Effector CD4-positive, alpha-beta T cell (primary cell): Measurements from ENCODE around the gene TMEM135.
"Not testable (repeated sequence)": the region's sequence is repeated elsewhere in the genome, so short reads cannot be mapped to it uniquely, and the experiment has no call there.

Source experiments
- DNase-seq: peaks from one replicate; pipeline ENCODE4 v3.0.0-alpha.2; 2020
- total RNA-seq: gene quantifications from one replicate; lab custom pipeline; 2026; lab: John Stamatoyannopoulos, UW

The TMEM135 gene
- 31.9 reads per million, percentile 58 among the genes with 10 or more reads in this experiment for total RNA-seq

DNA sequence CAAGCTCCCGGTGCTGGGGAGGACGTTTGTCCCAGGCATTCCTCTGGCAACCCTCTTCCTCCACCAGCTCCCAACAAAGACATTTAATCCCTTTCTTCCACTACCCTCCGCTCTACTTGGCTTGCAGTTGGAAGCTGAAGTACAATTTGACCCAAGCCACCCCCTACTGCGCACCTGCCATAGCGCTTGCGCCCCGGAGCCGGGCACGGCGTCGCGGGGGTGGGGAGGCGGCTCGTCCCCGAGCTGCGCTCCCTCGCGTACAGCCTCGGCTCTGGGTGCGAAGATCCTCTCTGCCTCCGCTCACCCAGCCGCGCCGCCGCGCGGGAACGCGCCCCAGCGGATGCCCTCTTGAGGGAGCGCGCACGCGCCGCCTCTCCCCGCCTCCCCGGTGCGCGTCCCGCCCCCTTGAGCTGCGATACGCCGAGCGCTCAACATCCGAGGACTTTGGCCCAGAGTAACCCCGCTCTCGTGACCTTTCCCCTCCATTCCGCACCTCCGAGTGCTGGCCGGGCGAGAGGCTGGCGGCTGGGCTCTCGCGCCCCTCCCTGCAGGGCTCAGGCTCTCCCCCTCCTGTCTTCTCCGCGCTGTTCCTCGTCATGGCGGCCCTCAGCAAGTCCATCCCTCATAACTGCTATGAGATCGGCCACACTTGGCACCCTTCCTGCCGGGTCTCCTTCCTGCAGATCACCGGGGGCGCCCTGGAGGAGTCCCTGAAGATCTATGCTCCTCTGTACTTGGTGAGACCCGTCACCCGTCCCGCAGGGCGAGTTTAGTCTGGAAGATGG, at the start of gene TMEM135:
TMEM135 (plus strand) TSS at position 485 of the 785 bp plus-strand sequence; CDS start at position 597, 112 bp downstream.
- peak; percentile 80 for DNase-seq

DNA sequence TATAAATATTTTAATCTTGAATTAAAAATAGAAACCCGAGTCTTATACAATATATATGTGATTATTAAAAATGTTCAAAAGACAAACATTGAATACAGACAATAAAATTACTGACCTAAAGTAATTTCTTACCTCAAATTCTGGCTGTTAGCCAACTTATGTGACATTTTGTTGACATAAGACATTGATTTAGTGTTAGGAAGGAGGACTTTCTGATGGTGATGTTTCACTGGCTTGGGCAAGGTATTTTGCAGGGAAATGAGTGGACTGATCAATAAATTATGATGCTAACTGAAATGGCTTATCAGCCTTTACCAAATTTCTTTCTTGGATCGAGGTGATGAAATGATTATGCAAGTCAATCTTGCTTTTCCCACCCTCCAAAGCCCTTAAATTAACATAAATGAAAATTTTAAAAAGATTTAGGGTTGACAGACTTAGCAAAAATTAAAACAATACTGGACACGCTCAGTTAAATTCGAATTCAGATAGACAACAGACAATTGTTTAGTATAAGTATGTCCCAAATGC, 49.3 kb upstream of the TMEM135 start:
- DNase-seq, result no peak

DNA sequence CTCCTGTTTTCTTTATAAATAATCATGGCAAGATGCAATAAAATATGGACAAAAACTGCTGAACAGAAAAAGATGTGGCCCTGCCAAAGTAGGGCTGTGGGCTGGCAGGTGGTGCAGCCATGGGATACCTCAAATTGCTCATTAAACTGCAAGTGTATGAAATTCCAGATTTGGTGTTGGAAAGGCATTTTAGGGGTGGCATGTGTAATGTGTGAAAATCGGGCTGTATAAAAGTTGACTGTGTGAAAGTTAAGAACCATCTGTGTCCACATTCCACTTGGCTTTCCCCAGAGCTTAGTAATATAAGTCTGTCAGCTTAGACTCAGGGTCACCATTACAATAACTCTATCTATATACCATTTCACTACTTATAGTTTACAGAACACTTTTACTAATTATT, 47.7 kb upstream of the TMEM135 start:
- DNase-seq, result no peak

DNA sequence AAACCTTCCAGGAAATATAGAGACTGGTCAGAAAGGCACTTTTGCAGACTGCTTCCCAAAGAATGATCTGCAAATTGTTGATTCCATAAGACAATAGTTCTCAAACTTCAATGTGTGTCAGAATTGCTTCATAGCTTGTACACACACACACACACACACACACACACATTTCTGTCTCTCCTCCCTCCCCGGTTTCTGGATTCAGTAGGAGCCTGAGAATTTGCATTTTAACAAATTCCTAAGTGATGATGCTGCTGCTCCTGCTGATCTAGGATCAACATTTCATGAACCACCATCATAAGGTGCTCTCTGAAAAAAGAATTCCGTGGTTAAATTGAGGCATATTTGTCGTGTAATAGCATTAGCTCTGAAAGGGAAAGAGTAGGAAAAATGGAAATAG, 47.2 kb upstream of the TMEM135 start:
- DNase-seq, result no peak

DNA sequence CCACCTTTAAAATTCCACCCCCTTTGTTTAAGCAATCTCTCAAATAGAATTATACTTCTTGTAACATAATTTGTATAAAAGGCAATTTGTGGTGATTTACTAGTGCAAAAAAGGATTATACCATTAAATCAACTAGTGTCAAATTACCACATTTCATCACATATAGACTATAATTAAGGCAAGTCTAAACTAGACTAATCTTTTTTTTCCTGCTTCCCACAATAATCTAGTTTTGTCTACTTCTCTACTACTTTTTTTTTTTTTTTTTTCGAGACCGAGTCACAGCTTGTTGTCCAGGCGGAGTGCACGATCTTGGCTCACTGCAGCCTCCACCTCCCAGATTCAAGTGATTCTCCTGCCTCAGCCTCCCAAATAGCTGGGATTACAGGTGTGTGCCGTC, 46.4 kb upstream of the TMEM135 start:
- DNase-seq, result no peak

DNA sequence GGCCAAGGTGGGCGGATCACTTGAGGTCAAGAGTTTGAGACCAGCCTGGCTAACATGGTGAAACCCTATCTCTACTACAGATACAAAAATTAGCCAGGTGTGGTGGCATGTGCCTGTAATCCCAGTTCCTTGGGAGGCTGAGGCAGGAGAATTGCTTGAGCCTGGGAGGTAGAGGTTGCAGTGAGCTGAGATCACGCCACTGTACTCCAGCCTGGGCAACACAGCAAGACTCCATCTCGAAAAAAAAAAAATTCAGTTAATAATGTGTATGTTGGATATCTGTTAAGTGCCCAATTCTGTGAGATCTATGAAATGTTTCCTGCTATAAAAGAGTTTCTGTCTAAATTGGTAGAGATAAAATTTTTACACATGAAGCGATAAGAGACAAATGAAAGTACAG, 45.4 kb upstream of the TMEM135 start:
- not testable (repeated sequence) for DNase-seq

DNA sequence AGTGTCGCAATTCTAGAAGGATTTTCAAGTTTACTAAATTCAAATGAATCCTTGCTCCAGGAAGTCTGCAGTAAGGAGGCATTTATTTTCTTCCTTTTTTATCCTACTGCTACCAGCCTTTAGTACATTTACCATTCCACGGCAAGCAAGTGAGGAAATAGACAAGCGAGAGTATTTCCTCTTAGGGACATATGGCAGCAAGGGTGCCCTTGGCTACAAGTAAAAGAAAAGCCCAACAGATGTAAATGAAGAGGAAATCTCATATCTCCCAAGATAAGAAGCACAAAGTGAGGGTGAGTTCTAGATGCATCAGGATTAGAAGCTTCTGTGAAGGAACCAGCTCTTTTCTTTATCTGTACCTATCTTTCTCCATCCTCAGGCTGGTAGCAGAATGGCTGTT, 44.7 kb upstream of the TMEM135 start:
- DNase-seq, result no peak

DNA sequence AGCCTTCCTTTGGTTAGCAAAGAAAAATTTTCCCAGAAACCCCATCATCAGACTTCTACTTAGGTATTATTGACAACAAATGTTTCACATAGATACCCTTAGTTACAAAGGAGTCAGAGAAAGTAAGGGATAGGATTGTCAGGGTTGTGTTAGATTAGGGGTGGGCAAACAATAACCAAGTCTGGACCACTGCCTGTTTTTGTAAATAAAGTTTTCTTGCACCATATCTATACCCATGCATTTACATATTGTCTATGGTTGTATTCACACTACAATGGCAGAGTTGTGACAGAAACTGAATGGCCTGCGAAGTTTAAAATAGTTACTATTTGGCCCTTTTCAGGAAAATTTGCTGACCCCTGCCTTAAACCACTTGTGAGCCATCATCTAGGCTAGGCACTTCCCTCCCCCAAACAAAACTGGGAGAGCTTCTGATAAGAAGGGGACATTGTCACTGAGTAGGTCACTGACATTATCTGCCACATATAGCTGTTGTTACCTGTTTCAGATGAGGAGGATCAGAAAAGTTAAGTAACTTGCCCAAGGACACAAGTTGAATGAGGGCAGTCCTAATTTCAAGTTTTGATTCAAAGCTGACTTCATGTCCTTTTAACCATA, 40.7 kb upstream of the TMEM135 start:
- DNase-seq, result no peak

DNA sequence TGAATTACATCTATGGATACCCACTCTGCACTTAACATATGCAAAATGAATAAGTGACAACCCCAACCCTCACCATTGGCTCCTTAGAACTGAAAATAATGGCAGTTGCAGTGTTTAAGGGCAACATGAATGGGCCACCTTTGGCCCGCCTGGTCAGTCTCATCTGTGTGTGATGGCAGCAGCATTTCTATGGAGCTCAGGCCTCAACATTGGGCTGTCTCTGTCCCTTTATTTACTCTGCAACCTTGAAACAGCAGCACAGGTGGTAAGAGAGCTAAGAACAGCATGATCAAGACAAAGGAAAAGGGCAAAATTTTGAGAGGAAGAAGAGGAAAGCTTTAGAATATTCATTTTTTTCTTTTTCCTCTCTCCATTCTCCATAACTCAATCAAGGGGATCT, 38.3 kb upstream of the TMEM135 start:
- DNase-seq, result no peak

DNA sequence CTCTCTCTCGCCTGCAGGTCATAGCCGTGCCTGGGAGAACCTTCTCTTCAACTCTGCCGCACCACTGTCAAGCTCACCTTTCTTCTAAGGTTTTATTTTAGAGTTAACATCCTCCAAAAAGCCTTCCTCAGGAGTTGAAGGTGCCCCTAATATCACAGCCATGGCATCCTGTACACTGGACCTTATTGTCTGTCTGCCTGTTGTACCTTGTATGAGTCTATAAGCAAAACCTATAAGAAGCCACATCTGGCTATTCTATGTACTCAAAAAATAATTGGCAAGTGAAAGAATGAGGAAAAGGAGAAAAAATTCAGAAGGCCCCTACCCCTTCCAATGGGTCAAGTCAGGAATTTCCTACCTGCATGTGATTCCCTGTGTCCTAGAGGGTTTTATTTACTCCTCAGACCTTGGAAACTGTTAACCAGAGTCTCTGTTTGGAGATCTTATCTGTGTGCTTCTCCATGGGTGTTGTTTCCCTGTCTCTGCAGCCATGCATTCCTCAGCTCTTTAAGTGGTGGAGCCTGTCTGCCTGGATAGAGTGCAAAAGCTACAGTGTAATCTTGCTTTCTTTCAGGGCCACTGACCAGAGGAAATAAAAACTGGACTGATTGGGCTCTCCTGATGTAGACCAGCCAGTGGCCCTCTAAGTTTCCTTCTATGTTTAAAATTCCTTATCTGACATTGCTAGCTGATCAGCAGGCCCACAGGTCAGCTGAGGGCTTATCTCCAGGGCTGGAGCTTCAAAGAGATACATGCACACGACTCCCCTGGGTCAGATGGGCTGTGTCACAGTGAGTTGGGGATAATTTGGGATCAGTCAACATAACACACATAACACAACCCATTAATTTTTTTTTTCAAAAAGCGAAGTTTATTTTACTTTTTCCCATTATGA, 37.6 kb upstream of the TMEM135 start:
- no peak for DNase-seq

DNA sequence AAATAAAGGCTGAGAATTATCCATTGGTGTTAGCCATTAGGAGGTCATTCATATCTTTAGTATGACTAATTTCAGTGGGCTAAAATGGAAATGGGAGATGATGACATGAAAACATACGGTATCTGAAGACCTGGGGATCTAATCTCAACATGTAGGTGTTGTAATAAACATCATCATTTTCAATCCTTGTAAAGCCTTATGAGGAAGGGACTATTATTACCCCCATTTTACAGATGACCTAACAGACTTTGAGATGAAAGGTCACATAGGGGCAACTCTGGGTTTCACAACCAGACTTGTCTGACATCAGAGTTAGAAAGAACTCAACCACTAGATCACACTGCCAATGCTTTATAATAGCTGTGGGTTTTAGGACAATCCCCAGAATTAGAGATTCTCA, 34.8 kb upstream of the TMEM135 start:
- DNase-seq, result no peak

DNA sequence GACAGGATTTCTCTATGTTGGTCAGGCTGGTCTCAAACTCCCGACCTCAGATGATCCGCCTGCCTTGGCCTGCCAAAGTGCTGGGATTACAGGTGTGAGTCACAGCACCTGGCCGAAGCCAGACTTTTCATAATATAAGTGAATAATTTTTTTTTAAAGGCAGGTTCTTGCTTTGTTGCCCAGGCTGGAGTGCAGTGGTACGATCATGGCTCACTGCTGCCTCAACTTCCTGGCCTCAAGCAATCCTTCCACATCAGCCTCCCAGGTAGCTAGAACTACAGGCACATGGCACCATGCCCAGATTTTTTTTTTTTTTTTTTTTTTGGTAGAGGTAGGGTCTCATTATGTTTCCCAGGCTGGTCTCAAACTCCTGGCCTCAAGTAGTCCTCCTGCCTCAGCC, 33.5 kb upstream of the TMEM135 start:
- DNase-seq, result not testable (repeated sequence)

DNA sequence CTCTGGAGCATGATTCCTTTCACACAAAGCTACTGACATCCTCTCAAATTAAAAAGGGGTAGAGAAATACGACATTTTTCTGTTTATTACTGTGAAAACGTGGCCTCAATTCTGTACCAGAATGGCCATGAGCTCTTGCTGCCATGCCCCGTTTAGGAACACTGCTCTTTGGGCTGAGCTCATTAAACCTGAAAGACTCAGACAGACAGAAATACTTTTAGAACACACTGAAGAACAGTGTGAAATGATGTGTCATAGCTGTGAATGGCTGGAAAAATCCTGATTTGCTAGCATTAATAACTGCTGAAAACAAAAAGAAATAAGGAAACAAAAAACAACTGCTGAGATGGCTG, 32.2 kb upstream of the TMEM135 start:
- DNase-seq, result no peak

DNA sequence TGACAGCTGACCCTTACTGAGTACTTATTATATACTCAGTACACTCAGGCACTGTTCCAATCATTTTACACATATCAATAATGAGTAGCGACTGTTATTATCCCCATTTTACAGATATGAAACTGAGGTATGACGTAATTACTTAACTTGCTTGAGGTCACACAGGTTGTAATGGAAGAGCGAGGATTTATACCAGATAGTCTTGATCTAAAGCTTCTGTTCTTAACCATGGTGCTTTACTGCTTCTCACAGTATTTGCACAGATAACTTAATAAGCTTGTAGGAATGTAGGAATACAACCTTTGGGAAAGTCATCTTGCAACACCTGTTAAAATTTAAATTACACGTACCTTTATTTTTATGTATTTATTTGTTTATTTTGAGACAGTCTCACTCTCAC, 31.7 kb upstream of the TMEM135 start:
- DNase-seq, result no peak

DNA sequence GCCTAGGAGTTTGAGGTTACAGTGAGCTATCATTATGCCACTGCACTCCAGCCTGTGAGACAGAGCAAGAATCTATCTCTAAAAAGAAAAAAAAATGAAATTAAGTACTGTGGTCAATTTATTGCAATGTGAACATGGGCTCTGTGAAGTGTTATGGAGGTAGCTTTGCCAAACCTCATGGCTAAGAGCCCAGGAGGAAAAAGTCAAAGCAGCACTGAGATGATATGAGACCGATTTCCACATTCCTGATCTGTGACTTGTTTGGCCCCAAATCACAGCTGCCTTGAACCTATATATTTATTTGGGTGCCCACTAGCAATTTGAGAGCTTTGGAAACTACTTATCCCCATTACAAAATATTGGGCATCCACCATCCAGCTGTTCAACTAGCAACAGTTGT, 29.8 kb upstream of the TMEM135 start:
- no peak for DNase-seq

DNA sequence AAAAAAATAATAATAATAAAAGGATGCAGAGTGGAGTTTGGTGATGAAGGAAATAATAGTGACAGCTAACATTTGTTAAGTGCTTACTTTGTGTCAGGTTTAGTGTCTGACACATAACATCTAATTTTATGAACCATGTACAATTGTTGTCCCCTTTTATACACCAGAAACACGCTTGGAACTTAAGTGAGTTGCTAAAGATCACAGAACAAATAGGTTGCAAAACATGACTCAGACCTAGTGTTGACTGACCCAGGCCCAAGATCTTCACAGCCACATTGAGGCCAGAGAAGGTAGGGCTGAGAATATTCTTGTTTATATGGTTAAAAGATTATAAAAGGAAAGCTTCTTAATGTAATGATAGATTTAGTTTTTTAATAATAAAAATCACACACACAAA, 25.6 kb upstream of the TMEM135 start:
- DNase-seq, result no peak

DNA sequence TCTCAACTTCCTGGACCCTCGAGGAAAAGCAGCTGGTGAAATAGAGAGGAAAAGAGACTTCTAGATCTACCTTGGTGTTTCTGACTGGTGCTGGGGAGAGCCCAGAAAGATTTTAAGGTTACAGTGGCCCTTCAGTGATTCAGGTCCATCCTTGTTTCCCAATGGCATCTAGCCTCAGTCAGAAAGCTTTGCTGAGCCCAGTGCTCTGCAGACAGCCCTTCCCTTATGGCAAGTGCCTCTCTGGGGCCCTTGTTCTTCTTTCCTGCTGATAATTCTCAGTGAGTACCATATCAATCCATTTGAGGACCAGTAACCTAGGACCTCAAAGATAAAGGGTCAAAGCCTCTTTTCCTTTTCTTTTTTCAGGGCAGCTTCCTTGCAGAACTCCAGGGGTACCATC, 25.1 kb upstream of the TMEM135 start:
- no peak for DNase-seq

DNA sequence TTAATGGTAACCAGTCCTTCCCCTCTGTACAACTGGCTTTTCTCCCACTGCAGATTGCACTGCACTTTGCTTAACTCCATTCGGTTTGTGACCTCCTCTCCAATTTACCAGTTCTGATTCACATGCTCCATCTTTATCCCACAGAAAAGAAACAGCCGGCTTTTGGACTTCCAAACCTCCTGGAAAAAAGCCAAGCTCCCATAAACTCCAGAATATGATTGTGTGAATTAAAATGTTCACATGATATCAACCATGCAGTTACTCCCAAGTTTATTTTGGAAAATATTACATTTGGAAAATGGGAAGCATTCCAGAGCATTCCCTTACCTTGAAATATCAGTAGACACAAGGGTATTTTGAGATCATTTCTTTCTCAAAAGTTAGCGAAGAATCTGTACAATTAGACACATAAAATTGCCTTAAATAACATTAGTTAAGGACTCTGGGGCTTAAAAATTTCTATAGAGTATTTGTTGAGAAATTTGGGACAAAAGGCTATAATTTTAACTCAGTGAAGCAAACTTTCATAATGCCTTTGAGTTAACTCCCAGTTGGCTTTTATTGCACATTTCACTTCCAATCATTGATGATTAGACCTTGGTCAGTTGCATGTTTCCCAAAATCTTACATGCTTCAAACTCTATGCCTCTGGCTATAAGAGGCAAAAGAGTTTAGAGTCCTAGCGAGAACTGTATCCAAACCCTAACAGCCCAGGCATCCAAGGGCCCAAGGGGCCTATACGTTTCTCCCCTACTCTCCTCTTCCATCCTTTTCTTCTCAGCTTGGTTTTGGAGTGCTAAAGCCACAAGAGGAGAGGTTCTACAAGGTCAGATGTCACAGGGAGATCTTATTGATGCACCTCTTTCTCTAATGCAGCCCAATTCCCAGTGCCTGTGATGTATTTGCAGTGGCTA, 23.6 kb upstream of the TMEM135 start:
- DNase-seq, result no peak

DNA sequence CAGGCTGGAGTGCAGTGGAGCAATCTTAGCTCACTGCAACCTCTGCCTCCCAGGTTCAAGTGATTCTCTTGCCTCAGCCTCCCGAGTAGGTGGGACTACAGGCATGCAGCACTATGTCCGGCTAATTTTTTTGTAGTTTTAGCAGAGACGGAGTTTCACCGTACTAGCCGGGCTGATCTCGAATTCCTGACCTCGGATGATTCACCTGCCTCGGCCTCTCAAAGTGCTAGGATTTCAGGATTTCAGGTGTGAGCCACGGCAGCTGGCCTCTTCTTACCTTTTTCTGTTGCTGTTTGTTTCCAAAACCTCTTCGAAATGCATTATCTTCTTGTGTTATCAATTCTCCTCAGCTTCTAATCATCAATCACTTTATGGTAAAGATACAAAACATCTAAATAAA, 22.1 kb upstream of the TMEM135 start:
- DNase-seq, result no peak

DNA sequence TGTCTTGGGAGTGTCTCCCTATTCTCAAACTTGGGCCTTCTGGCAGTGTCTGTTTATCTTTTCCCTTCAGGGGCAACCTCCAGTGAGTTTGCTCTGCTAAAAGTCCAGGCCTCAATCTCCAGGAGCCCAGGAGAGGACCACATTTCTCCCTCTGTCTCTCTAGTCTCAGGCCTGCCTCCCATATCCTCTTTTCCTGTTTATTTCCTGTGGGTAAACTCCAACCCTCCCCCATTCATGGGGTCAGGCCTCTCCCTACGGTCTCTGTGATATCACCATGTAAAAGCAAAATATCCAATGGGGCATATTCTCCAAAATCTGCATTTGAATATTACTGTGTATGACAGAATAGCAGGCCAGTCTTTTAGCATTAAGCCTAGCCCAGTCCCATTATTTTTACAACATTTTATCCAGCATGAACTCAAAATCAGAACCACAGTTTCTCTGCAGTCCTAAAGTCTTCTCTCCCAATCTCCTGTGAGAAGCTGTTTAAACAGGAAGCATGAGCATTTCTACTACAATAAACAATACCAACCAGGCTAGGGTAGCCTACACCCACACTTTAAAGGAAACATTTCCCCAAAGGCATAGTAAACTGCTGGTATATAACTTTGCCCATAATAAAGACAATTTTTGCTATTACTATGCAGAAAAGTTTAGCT, 18.0 kb upstream of the TMEM135 start:
- DNase-seq, result no peak

DNA sequence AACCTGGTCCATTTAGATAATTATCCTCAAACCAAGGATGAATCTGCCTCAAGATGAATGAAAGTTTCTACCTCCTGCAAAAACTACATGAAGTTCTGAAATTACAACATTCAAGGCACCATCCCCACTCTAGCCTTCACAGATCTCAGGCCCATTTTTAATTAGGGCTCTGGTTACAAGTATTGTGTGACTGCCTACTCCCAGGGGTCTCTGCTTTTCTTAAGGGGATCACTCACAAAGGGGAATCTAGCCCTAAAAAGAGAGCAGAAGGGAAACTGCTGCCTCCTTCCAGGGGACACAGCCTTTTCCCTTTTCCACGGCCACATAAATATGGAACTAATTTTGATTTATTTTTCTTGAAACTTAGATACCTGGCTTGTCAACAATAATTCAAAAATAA, 17.4 kb upstream of the TMEM135 start:
- DNase-seq, result no peak
